HG02943 (cell line): ENCODE results near the gene QARS1.

ENCODE experiments used
- ATAC-seq: cut with Tn5 transposase; IDR thresholded peaks from one replicate; pipeline ENCODE4 v1.9.1; 2021; ENCODE audit warnings: mild to moderate bottlenecking, low read depth, moderate library complexity; ENCODE audit not compliant: unreplicated experiment

The QARS1 gene

DNA sequence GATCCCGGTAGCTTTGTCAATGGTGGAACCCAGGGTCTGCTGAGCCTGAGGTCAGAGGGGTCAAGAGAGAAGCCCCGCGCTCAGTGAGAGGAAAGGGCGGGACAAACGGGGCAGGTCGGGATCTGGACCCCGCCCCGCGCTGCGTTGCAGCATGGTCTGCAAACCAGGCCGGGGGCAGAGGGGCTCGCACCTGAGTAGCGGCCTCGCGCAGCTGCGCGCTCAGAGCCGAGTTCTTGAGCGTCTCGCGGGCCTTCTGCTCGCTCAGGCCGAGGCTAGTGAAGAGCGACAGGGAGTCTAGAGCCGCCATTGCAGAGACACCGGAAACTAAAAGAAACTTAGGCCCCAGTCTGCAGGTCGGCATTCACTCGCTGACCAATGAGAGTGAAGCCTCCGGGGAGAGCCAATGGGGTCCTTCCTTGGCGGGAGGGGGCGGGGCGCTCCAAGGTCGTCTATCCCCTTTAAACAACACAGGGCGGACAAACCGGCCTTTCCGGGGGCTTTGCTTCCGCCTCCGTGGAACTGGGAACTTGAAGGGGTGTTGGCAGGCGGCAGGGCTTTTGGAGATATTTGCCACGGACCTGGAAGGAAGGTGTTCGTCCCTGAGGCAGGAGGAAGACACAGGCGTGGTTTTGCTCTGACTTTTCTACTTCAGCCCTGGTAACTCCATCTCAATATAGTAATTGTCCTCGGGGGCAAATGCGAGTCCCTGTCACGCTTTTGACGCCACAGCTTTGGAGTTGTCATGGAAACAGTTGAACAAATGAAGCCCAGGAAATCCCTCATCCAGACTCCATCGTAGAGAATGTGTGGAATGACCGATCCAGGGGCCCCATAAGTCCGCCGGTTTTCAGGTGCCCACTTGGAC, at the start of gene QARS1:
TSS of gene QARS1 (minus strand) at position 331 of the 865 bp plus-strand sequence. CDS start at position 307, 24 bp downstream.
- peak; percentile 78 for ATAC-seq

DNA sequence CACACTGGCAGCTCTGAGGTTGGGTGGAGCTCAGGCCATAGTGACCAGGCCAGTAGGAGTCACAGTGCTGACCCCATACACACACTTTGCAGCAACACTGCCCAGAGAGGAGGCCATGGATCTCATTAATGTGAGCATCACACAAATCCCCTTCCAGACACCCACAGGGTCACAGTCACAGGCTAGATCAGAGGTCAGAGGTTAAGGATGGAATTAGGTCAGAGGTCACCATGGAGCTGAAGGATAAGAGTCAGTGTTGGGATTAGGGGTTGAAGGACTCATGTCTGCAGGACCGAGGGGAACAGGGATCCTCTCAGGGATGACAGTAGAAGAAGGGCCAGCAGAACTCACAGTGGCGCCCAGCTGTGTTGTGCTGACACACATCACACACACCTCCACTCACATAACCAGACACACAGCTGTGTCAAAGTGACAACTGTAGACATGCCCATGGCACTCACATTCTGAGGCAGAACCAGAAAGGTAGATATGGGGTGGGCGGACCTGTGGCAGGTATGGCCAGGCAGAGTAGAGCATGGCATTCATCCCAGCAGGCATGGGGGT, 48.9 kb upstream of the QARS1 start:
- no peak for ATAC-seq

DNA sequence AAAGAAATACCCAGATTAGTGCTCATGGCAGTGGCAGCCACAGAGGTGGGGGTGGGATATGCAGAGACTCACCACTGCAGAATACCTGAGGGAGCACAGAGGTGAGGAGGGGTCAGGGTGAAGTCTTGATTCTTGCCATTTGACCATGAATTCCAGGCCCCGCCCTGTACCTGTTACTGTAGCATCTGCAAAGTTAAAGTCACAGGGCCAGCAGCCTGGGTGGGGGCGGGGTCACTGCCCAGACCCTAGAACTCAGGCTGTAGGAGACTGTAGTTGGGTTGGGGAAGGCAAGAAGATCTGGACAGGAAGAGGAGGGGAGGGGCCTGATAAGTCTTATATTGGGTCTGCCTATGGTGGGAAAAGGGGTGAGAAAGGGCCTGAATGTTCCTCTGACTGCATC, 47.1 kb upstream of the QARS1 start:
- ATAC-seq = no peak

DNA sequence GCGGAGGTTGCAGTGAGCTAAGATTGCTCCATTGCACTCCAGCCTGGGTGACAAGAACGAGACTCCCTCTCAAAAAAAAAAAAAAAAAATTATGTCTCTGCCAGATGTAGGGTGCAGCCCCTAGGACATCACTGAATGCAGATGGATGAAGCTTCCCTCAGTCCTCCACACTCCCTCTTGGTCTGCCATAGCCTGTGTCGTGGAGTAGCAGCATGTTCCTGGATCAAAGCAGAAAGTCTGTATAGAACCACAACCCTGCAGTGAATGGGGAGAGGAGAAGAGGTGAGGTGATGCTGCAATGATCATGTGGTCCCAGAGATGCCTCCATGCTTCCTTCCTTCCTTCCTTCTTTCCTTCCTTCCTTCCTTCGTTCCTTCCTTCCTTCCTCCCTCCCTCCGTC, 43.6 kb upstream of the QARS1 start:
- no peak for ATAC-seq

DNA sequence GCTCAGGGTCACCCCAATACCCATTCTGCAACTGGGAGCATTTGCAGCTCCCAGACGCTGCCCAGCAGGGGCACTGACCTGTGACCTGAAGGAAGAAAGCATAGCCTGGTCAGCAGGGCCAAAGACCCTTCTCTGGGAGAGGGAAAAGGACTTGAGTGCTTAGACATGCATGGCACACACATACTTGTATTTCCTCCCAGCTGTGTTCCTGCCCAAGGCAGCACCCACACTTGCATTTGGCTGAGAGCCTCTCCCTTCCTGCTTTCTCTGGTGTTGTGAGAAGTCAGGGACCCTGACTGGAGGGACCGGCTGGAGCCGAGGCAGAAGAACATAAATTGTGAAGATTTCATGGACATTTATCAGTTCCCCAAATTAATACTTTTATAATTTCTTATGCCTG, 35.5 kb upstream of the QARS1 start:
- ATAC-seq = no peak

DNA sequence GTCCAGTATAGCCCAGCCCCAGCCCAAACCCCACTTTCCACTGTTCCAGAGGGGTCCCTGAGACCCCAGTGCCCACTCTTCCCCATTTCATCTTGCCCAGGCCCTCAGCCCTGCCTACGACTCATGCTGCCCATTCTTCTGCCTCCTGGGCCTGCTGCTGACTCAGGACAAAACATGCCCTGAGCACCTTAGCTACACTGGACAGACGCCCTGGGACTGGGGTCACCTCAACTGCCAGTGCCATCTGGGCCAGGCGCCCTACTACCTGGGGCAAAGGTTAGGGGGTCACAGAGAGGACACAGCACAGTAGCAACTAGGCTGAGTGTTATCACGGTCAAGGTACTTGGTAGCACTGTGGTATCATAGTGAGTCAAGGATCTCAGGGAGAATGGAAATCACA, 30.9 kb upstream of the QARS1 start:
- no peak for ATAC-seq

DNA sequence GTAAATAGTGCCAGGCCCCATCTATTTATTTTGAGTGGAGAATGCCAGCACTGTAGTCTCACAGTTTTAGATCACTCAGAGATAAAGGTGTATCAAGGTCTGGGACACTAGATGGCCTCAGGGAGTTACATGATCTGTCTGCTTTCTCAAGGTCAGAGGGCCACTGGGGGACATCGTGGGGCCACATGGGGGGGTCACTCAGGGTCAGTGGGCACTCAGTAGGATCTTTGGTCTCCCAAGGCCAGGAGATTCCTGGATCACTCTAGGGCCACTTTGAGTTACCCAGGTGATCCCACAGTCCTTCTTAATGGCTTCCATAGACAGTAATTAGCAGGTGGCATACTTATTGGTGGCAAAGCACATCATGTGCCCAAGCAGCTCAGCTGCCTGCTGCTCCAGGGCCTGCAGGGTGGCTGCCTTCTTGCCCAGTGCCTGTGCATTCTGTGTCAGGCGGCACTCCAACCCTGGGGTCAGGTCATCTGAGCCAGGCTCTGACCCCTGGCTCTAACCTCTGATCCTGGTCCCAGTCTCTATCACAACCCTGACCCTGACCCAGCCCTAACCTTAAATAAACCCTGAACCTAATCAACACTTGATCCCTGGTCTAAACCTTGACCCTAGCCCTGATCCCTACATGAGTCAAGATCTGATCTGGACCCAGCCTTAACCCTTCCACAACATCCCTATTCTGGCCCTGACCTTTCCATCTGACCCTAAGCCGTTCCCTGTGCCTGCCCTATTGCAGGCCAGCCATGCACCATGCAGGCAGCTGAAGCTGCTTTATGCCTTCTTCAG, 30.1 kb upstream of the QARS1 start:
- ATAC-seq = no peak

DNA sequence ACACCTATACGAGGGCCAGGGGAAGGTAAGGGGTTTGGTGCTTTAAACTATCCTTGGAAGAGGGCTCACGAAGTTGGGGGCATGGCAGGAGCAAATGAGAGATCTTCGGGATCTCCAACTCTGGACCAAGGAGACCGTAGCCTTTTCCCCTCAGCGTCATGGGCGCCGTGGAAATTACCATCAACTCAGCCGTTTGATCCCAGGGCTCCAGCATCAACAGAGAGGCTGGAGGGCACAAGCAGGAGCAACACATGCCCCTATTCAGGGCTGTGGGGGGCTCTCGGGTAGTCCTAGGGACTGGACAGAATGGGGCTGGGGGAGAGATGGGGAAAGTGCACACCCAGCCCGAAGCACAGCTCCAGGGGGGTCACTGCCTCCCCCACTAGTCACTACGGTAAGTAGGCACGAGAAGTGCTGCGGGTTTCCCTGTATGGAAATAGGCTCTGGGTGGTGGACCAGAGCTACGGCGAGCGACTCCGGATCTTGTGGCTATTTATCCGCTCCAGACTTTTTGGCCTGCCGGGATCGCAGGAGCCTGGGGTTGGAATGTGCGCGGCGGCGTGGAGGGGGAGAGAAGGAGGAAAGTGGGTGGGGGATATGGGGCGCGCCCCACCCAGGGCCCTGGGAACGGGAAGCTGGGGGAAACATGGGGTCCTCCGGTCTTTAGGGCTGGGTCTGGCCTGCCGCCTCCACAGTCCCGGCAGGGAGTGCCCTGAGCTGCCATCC, 28.8 kb upstream of the QARS1 start:
- no peak for ATAC-seq

DNA sequence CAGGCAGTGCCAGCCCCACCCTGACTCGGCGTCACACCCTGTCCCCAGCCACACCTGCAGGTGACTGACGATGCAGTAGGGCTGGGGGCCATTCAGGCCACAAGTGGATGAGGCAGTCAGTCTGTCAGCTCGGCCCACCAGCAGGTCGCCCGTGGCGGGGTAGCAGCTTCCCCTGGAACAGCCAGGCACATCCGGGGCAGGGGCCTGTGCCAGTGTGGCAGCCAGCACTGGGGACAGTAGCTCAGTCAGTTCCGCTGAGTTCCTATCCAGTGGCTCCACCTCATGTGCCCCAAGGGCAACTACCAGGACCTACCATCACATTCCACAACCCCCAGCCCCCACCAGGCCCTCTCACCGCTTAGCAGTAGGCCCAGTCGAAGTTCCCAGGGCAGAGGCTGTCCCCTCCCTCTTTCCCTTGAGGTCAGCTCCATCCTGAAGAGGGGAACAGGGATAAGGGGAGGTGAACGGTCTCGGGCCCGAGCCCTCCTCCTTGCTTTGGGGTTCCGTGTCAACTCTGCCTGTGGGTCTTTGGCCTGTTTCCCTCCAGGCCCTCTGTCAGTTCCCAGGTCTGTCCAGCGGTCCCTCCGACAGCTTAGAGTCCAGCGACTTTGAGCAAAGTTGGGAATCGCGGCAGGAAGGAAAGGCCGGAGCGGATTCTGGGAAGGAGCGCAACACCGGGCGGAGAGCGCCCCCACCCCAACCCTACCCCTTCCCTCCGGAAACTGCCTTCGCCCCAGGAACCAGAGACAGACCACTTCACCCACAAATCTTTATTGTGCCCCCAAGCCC, 28.1 kb upstream of the QARS1 start, which contains the start of gene LAMB2:
TSS of gene LAMB2 (minus strand) at position 614 of the 789 bp plus-strand sequence. CDS start at position 431, 183 bp downstream.
- no peak for ATAC-seq

DNA sequence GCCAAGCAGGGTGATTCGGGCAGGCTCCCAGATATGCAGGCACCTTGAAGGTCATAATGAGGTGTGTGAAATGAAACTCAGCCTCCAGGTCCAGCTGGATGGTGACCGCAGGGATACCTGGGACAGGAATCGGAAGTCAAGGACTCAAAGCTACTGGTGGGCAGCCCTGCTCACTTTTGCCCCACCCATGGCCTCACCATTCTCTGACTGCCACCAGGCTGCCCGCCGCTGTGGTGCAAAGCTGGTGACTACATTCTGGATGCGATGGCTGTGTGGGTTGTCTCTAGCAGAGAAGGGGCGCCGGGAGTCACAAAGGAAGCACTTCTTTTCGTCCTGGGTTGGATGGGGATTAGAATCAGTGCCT, 27.5 kb upstream of the QARS1 start:
- no peak for ATAC-seq

DNA sequence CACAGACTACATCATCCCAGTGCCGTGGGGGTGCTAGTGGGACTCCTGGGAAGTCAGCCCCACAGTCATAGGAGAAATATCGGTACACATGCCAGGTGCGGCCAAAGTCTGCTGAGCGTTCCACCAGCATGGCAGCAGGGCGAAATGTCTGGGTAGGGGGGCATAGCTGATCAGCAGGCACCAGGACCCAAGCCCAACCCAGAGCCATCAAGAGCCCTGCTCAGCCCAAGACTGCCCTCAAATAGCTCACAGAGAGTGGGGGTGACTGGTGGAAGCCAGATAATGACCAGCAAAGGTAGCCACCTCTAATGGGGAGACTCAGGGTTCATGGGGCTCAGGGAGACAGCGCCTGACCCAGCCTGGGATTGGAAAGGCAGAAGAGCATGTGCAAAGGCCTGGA, 27.0 kb upstream of the QARS1 start:
- ATAC-seq = no peak

DNA sequence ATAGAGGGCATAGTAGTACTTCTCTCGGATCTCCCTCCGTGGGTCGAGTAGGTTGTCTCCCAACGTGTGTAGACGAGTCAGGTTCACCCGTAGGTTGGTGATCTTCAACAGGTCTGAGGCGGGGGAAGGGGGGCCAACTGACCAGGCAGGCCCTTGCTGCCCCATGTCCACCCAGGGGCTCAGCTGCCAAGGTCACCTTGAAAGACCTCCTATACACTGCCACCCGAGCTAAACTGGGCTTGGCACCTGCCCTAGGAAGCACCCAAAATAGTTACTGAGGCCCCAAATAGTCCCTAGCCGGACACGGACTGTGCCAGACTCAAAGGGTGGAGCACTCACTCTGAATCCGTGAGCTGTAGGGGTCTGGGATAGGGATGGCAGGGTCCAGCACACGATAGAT, 26.5 kb upstream of the QARS1 start:
- no peak for ATAC-seq

DNA sequence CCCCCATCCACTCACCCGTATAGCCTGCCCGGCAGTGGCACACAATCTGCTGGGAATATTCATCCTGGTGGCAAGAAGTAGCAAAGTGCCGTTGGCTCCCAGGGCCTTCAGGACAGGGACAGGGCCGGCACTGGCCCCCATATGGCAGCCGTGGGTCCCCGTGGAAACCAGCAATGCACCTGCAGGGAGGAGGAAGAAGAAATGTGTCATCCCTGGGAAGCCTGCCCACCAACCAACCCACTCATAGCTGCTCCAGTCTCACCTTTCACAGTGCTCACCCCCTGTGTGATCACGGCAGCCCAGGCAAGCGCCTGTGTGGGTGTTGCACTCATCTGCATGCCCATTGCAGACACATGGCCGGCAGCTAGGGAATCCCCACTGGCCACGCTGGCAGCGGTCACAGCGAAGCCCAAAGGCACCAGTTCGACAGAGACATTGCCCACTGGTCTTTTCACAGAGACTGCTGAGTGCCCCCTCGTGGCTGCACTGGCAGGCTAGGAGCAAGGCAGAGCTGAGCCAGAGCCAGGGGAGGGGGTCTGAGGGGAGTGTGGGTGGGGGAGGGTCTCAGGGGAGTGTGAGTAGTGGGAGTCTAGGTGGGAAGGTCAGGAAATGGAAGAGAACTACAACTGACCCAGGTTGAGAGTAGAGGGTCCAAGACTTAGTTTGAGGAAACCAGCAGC, 20.6 kb upstream of the QARS1 start:
- ATAC-seq = no peak

DNA sequence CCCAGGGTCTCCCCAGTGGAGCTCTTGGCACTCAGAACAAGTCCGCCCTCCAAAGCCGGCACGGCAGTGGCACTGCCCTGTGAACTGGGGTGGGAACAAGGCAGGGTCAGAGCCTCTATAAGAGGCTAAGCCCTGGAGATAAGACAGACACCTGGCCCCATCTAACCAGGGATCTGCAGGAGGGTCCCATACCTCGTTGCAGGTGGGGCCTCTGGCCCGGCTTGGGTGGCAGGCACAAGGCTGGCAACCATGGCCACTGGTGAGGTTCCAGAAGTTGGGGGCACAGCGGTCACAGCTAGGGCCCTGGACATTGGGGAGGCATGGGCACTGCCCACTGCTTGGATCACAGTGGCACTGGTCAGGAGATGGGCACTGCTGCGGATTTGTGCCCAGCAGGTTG, 19.6 kb upstream of the QARS1 start:
- ATAC-seq = no peak

DNA sequence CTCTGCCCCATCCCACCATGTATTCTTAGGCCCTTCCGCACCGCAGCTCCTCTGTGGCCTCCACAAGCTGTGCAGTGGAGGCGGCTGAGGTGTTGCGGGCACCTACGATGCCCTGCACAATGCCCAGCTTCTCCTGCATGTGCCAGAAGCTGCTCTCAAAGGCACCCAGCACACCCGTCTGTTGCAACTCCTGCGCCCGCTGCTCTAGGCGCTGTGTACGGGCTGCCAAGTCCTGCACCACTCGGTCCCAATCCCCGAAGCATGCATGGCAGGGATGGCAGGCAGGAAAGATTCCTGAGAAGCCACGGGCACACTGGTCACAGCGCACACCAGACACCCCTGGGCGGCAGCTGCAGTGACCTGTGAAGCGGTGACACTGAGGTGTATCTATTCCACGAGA, 19.1 kb upstream of the QARS1 start:
- no peak for ATAC-seq

DNA sequence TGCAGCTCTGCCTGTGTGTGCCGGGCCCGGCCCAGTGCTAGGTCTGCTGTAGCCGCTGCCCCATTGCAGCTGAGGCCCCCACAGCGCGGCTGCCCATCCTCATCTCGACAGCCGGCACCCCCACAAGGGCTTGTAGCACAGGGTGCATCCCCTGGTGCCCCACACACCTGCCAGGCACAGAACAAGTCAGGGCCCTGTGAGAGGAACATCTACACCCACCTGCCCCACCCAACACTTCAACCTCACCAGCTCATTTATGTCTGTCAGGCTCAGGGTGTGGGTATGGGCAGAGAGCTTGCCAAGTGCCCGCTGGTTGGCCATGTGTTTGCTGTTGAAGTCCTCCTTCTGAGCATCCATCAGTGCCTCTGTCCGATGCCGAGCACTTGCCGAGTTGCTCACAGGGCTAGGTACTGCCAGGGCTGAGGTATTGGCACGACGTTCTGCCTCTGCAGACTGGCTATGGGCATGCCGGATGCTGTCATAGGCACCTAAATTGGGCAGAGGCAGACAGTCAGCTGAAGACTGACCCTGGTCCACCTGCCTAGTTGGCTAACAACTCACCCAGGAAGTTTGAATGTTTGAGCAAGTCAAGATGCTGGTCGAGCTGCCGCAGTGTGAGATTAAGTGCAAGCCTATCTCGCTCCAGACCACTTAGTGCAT, 18.5 kb upstream of the QARS1 start:
- no peak for ATAC-seq

DNA sequence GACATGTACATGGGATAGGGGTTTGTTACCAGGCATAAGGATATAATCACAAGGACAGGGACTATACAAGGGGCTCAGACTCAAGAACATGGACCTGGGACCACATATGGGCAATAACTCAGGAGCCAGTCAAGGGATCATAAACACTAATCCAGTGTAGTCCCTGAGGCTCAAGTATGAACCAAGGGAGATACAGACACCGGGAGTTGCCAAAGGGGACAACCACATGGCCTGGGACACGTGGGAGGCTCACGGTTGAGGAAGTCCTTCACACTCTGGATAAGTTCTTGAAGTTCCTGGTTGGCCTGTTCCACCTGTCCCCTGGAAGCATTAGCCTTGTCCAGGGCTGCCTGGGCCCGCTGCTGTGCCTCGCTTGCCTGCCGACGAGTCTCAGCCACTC, 17.9 kb upstream of the QARS1 start:
- no peak for ATAC-seq

DNA sequence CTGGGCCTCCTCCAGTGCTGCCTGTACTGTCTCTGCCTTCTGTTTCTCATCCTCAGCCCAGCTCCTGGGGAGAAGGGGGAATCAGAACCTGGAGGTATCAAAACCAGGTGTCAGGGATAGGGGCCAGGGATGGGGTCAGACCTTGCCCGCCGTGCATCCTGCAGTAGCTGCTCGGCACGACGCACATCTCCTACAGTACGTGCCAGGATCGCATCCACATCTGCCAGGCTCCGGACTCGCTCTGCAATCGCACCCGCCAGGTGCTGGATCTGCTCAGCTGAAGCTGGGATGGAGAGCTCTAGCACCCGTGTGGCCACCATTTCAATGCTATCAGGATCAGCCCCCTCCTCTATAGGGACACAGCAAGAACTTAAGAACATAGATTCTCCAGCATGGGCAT, 17.5 kb upstream of the QARS1 start:
- no peak for ATAC-seq
